HG03159 (cell line): Measurements from ENCODE around the gene ZNF626.
"Not testable (repeated sequence)": the region's sequence is repeated elsewhere in the genome, so short reads cannot be mapped to it uniquely, and the experiment has no call there.

Source experiments
- ATAC-seq: cut with Tn5 transposase; IDR thresholded peaks from one replicate; pipeline ENCODE4 v1.9.1; 2021; ENCODE audit warnings: mild to moderate bottlenecking, moderate library complexity; ENCODE audit not compliant: unreplicated experiment

The ZNF626 gene

DNA sequence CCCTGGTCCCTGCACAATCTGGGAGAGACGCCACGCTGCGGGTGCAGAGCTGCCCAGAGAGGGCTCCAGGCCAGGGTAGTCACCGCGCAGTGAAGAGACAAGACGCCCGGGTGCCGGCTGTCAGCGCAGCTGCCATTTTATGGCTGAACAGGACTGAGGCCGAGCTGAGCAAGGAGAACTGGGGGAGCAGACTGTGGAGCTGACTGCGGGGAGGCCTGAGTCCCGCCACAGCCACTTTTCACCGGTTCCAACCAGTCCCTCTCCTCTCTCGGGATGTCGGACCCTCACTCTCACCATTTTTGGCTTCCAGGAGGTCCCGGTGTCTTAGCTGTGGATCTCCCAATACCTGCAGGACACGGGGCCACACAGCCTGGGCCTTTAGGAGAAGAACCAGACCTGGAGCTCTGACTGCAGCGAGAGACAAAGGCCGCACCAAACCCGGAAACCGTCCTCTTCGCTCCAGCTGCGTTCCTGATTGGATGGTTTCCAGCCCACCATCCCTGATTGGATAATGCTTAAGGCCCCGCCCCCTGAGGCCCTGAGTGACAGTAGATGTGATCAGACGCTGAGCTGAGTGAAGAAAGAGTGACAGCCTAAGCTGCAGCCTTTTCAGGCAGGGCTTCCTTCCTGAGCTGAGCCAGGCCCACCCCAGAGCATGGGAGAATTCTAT lies at the start of gene ZNF626:
ZNF626 (minus strand) TSS at position 422 of the 670 bp plus-strand sequence; CDS start at position 297, 125 bp downstream.
- peak; percentile 90 for ATAC-seq

DNA sequence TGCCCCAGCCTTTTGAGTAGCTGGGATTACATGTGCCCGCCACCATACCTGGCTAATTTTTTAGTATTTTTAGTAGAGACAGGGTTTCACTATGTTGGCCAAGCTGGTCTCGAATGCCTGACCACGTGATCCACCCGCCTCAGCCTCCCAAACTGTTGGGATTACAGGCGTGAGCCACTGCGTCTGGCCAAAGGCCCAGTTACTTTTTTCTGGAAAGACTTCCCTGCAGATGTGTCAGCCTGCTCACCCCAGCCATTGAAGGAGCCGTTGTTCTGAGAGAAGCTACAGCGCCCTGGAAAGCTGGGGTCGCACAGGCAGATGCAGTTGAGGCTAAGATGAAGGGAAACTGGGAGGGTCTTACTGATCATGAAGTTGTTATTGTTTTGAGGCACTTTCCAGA lies 7.9 kb upstream of the ZNF626 start:
- ATAC-seq = no peak

DNA sequence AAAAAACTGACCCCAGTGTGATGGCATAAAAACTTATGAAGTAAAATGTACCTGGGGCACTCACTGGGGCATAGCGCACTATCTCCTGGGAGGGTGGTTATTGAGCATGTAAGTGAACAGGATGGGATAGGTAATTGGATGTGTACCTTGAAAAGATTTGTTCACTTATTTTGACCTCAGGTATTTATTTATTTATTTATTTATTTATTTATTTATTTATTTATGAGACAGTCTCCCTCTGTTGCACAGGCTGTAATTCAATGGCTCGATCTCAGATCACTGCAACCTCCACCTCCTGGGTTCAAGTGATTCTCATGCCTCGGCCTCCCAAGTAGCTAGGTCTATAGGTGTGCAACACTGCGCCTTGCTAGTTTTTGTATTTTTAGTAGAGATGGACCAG lies 5.9 kb upstream of the ZNF626 start:
- ATAC-seq = no peak

DNA sequence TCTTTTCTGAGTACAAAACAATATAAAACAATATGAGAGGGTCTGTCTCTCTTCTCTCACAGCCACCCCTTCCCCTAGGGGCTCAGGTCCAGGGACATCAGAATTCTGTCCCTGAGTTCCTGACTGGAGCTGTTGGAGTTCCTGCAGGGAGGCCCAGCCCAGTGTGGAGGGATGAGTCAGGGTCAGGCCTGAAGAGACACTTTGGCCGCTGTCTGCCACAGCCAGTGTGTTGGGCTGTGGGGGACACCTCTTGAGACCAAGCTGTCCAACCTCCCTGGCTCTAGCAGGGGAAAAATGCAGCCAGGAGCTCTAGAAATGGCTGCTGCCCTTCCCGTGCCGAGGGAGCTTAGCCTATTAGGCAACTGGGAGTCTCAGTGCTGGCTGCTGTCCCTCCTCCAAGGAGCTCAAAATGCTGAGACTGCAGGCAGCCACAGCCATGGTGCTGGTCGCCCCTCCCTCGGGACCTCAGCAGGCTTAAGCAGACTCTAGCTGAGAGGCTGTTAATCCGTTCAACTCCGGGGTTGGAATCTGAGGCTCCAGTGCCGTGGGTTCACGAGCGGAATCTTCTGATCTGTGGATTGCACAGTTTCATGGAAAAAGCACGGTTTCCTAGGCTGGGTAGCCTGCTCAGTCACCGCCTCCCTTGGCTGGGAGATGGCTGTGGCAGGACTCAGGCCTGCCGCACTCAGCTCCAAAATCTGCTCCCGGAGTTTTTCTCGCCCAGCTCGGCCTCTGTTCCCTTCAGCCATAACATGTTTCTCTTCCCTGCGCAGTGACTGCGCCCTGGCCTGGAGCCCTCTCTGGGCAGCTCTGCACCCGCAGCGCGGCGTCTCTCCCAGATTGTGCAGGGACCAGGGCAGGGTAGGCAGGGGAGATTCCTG lies 3.8 kb upstream of the ZNF626 start:
- no peak for ATAC-seq

DNA sequence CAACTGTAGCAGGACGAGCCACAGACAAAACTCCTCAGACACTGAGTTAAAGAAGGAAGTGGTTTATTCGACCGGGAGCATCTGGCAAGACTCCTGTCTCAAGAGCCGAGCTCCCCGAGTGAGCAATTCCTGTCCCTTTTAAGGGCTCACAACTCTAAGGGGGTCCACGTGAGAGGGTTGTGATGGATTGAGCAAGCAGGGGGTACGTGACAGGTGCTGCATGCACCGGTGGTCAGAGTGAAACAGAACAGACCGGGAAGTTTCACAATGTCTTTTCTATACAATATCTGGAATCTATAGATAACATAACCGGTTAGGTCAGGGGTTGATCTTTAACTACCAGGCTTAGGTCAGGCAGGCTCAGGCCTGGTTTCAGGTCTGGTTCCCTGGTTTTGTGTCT lies 3.1 kb upstream of the ZNF626 start:
- not testable (repeated sequence) for ATAC-seq

DNA sequence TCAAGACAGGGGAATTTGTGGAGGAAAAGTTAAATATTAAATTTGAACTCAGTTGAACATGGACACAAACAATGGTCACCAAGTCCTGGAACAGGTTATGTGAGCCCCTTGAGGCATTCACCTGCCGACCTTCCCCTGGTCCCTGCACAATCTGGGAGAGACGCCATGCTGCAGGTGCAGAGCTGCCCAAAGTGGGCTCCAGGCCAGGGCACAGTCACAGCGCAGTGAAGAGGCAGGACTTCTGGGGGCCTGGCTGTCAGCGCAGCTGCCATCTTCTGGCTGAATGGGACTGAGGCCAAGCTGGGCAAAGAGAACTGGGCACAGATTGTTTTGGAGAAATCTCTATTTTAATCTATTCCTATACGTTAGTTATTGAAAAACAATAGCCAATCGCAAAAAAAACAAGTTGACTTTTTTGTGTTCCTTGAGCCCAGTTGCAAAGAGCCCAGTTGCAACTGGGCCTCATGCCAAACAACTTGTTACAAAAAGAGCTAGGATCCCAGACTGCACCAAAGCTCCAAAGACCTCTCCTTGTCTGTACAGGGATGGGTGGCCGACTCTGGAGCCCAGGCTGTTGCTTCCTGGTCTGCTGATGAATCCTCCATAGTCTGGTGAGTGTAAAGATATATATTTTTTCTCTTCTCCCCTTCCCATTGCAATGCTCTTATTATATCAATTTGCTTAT lies 1.2 kb upstream of the ZNF626 start:
- ATAC-seq = no peak

DNA sequence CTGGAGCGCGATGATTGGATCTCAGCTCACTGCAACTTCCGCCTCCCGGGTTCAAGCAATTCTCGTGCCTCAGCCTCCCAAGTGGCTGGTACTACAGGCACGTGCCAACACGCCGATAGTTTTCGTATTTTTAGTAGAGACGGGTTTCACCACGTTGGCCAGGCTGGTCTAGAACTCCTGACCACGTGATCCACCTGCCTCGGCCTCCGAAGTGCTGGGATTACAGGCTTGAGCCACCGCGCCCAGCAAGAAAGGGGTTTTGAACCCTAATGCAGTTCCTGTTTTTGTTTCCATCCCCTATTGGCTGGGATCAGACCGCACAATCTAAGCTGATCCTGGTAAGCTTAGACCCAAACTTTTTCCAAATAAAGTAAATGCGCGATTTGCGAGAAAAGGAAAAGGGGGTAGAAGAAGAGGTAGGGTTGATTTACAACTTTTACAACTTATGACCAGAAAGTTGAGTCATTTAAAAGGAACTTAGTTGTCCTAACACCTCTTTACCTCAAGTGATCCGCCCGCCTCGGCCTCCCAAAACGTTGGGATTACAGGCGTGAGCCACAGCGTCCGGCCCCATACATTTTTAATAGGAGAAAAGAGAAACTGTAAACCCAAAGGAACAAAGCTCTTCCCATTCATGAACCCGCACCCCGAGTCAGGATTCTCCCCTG lies 764 bp downstream of the ZNF626 start:
- ATAC-seq = no peak

DNA sequence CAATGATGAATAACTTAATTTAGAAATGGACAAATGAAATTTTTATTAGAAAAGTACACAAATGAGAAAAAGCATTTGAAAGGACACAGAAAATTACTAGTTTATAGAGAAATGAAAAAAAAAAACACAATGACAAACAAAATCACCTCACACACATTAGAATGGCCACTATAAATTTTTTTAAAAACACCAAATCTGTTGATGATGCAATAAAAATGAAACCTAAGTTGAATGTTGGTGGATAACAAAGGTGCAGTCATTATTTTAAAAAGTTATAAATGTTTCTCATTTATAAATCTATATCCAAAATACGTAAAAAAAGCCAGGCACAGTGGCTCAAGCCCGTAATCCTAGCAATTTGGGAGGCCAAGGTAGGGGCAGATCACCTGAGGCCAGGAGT lies 20.8 kb downstream of the ZNF626 start:
- ATAC-seq = no peak

DNA sequence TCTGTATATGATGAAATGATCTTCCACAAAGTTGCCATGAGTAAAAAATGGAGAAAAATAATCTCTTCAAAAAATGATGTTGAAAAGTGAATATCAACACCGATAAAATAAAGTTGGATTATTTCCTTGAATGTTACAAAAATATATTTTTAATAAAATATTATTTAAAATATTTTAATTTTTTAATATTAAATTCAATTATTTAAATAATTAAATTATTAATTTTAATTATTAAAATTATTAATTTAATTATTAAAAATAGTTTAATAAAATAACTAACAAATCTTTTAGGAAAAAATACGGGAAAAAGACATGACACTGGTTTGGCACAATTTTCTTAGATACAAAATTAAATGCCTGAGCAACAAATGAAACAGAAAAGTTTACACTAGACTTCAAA lies 21.3 kb downstream of the ZNF626 start:
- no peak for ATAC-seq

DNA sequence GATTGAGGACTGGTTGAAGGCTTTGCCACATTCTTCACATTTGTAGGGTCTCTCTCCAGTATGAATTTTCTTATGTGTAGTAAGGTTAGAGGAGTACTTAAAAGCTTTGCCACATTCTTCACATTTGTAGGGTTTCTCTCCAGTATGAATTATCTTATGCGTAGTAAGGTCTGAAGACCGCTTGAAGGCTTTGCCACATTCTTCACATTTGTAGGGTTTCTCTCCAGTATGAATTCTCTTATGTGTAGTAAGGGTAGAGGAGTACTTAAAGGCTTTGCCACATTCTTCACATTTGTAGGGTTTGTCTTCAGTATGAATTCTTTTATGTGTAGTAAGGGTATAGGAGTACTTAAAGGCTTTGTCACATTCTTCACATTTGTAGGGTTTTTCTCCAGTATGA lies 36.8 kb downstream of the ZNF626 start:
- not testable (repeated sequence) for ATAC-seq

DNA sequence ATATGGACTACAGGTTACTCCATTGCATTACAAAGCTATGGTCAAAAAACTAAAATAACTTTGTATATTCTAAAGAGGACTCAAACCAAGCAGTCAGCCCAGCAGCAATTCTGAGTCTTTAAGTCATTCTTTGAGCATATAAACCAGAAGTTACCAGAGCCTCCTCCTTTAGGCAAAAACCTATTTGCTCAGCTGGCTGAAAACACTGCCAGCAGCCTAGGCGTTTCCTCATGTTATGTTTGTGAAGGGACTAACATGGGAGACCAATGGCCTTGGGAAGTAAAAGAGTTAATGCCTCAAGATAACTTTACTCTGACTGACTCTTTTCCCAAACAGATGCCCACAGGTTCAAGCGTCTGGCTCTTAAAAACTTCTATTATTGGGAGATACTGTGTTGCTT lies 45.3 kb downstream of the ZNF626 start:
- no peak for ATAC-seq

DNA sequence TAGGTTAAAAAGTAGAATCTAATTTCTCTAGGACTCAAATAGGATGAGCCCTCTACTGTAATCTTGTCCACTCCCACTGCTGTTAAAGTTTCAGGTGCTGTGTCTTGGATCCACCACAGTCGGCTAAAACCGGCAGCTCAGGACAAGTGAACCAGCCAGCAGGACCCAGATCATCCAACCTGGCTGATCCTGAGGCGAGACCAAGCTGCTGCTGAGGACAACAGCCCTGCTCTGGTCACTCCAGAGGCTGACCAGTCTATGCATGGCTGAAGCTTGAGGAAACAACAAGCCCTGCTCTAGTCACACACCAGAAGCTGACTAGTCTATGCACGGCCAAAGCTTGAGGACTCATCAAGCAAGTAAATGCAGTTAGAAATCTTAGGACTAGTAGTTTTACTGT lies 46.4 kb downstream of the ZNF626 start:
- not testable (repeated sequence) for ATAC-seq

DNA sequence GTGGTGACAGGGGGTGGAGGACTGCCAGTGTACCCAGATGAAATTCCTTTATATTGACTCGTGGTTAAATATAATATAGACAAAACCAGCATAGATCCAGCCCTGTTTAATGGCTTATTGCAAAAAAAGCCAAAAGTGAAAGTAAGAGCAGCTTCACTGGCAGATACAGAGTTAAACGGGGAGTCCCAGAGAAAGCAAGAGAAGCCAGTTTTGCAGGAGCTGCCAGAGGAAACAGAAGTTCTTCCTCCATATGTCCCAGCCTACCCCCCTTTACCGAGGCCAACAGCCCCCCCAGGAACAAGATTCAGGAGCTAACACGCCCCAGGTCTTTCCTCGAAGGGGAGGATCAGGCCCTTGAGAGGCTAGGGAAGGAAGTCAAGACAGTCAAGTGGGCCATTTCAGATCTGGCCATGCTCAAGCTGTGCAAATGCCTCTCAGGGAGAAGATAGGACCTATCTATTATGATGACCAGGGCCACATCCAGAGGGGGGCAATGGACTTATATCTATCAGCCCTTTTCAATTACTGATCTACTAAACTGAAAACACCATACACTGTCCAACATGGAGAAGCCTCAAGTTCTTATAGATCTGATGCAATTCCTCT lies 48.6 kb downstream of the ZNF626 start:
- ATAC-seq = no peak

DNA sequence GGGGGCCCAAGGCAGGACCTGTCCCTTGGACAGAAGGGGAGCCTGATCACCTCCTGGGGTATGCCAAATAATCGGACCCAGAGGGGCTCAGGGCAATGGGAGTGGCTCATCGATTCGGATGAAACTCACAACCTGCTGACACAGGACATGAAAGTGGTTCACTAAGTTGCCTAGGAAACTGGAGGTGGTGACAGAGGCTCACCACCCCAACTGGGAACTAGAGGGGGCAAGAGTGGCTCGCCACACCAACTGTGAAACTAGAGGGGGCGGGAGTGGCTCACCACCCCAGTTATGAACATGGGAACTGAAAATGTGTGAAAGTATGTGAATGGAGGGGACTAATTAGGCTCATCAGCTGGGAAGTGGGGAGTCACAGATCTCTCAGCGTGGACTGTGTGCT lies 49.5 kb downstream of the ZNF626 start:
- ATAC-seq = no peak

DNA sequence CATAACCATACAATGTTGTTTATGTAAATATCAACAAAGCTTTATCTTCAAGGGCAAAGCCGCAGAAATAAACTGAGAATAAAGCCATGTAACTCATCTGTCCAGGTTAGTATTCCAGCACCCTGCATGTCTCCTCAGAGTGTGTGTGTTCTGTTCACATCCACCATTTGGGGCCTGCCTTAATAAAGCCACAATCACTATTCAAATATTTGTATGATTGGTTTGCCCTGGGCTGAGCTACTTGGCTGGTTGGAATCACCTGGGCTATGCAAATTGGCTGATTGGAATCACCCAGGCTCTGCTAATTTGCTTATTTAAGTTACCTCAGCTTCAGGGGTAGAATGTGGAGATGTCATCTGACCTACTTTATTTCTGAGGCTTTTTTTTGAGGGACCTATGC lies 53.4 kb downstream of the ZNF626 start:
- no peak for ATAC-seq
